HG03135 (cell line): ENCODE results near the gene PPP1CA.

Source experiments
- ATAC-seq: cut with Tn5 transposase; IDR thresholded peaks from one replicate; pipeline ENCODE4 v1.9.1; 2021; ENCODE audit warnings: mild to moderate bottlenecking, moderate library complexity; ENCODE audit not compliant: unreplicated experiment

PPP1CA gene

GRCh38 chr11:67387069-67387468 lies 14.6 kb downstream of the PPP1CA start:
- ATAC-seq = no peak

- ATAC-seq = no peak
These were observed 16.7 kb downstream of the PPP1CA start for GRCh38 chr11:67384851-67385366.

GRCh38 chr11:67382276-67383136 lies 19.2 kb downstream of the PPP1CA start:
- no peak for ATAC-seq

- ATAC-seq = no peak
These were observed 20.2 kb downstream of the PPP1CA start for GRCh38 chr11:67381244-67381972.

- ATAC-seq = no peak
These were observed 22.3 kb downstream of the PPP1CA start for GRCh38 chr11:67379061-67380058.

- ATAC-seq = no peak
These were observed 23.1 kb downstream of the PPP1CA start for GRCh38 chr11:67378544-67378943.

GRCh38 chr11:67376873-67377808 lies 24.5 kb downstream of the PPP1CA start:
- ATAC-seq = no peak

GRCh38 chr11:67376063-67376820 lies 25.4 kb downstream of the PPP1CA start:
- no peak for ATAC-seq

GRCh38 chr11:67375320-67376055 lies 26.2 kb downstream of the PPP1CA start:
- no peak for ATAC-seq

- no peak for ATAC-seq
These were observed 26.9 kb downstream of the PPP1CA start for GRCh38 chr11:67374571-67375281.

GRCh38 chr11:67373648-67374570 lies 27.7 kb downstream of the PPP1CA start:
- no peak for ATAC-seq

- ATAC-seq = no peak
These were observed 28.5 kb downstream of the PPP1CA start, which contains the start of gene CLCF1 for GRCh38 chr11:67372993-67373647. Gene CLCF1, minus strand, starts transcription at chr11:67373598. Its CDS starts 59 bp downstream, at chr11:67373539.

- ATAC-seq = no peak
These were observed 29.2 kb downstream of the PPP1CA start for GRCh38 chr11:67372321-67372992.

- ATAC-seq = no peak
These were observed 29.7 kb downstream of the PPP1CA start for GRCh38 chr11:67371911-67372320.

- ATAC-seq = no peak
These were observed 30.3 kb downstream of the PPP1CA start for GRCh38 chr11:67371189-67371910.
